Mesendoderm (in vitro differentiated cells): Measurements from ENCODE around the gene KRT1.
A peak's percentile ranks its signal among the peaks of the same experiment; 100 is the strongest.

ENCODE experiments used
- DNase-seq: peaks from one replicate; pipeline ENCODE4 v3.0.0; 2013
- H2AK5ac ChIP-seq: 2 replicates; pipeline ENCODE4 v1.6.1; 2013; ENCODE audit warnings: low read length, inconsistent platforms
- H2BK120ac ChIP-seq: 2 replicates; pipeline ENCODE4 v1.6.1; 2013; ENCODE audit warnings: low read depth, mild to moderate bottlenecking, low read length, moderate library complexity, mixed read lengths
- H2BK15ac ChIP-seq: replicated peaks from 2 replicates; pipeline ENCODE4 v1.6.1; 2013; ENCODE audit warnings: low read depth, mild to moderate bottlenecking, moderate library complexity
- H2BK5ac ChIP-seq: 2 replicates; pipeline ENCODE4 v1.6.1; 2013; ENCODE audit warnings: low read length, inconsistent platforms
- H3K18ac ChIP-seq: 2 replicates; pipeline ENCODE4 v1.6.1; 2013; ENCODE audit warnings: mild to moderate bottlenecking, low read length, mixed read lengths
- H3K23ac ChIP-seq: one replicate; pipeline ENCODE4 v1.6.1; 2013; ENCODE audit warnings: low read length
- H3K27ac ChIP-seq: 2 replicates; pipeline ENCODE4 v1.5.1; 2013; ENCODE audit warnings: low read depth, mild to moderate bottlenecking, inconsistent platforms, low read length, moderate library complexity
- H3K27me3 ChIP-seq: 2 replicates; pipeline ENCODE4 v1.6.1; 2013; ENCODE audit warnings: low read length, control low read depth, mild to moderate bottlenecking, inconsistent platforms; ENCODE audit not compliant: insufficient read depth, poor library complexity
- H3K36me3 ChIP-seq: 2 replicates; pipeline ENCODE4 v1.6.1; 2013; ENCODE audit warnings: low read length, inconsistent platforms; ENCODE audit not compliant: control insufficient read depth, insufficient read depth
- H3K4ac ChIP-seq: one replicate; pipeline ENCODE4 v1.6.1; 2013; ENCODE audit warnings: low read depth, mild to moderate bottlenecking, low read length, moderate library complexity
- H3K4me1 ChIP-seq: 2 replicates; pipeline ENCODE4 v1.6.1; 2013; ENCODE audit warnings: low read depth, low read length, inconsistent platforms; ENCODE audit not compliant: control insufficient read depth
- H3K4me2 ChIP-seq: 2 replicates; pipeline ENCODE4 v1.6.1; 2013; ENCODE audit warnings: low read length
- H3K4me3 ChIP-seq: 2 replicates; pipeline ENCODE4 v1.5.1; 2013; ENCODE audit warnings: mild to moderate bottlenecking, low read length
- H3K56ac ChIP-seq: one replicate; pipeline ENCODE4 v1.6.1; 2013; ENCODE audit warnings: low read length
- H3K79me1 ChIP-seq: 2 replicates; pipeline ENCODE4 v1.6.1; 2013; ENCODE audit warnings: low read length, inconsistent platforms
- H3K79me2 ChIP-seq: 2 replicates; pipeline ENCODE4 v1.6.1; 2013; ENCODE audit warnings: mild to moderate bottlenecking, low read length; ENCODE audit not compliant: control insufficient read depth, insufficient read depth
- H3K9ac ChIP-seq: 2 replicates; pipeline ENCODE4 v1.6.1; 2013; ENCODE audit warnings: low read length, inconsistent platforms
- H4K5ac ChIP-seq: one replicate; pipeline ENCODE4 v1.6.1; 2013; ENCODE audit warnings: low read length
- H4K8ac ChIP-seq: one replicate; pipeline ENCODE4 v1.6.1; 2013; ENCODE audit warnings: low read depth, mild to moderate bottlenecking, control low read depth, low read length, moderate library complexity
- WGBS: extraction: QIAGEN DNeasy Blood & Tissue Kit; methylation state at CpG from one replicate; pipeline ENCODE4 v1.1.7; 2013; ENCODE audit warnings: low lambda C conversion rate, missing lambda C conversion rate; ENCODE audit not compliant: insufficient coverage; ENCODE audit errors: extremely low coverage; 5-methylcytosine and 5-hydroxymethylcytosine counted together

The KRT1 gene

DNA sequence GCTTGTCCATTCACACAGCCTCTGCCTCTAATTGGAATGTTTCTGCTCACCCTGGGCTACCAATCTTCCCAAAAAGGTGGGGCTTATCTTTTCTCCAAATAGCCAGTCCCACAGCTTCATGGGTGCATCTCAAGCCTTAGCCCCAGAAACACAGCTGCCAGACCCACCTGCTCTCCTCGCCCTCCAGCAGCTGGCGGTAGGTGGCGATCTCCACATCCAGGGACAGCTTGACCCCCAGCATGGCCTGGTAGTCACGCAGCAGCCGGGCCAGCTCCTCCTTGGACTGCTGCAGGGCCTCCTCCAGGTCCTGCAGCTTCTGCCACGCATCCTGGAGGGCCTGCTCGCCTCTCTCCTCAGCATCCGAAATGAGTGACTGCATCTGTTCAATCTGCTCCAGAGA is 12.0 kb upstream of the KRT1 start:
- Histone ChIP-seq H3K27ac (no peak overlapping the region), H3K27me3 (no peaks in the 10 kb centered on the region), H3K4ac (no peak overlapping the region)

DNA sequence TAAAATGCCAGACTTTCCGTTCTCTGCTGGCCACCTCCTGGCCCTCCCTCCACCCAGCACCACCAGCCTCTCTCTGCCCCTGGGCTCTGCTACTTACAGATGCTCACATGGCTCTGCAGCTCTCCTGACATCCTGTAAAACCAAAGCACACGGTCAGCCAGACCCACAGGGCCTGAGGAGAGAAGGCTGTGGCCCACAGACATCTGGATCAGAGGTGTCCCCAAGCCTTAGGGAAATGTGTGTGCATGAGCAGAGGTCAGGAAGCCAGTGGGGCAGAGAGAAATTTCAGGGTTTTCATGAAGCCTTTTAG is 11.6 kb upstream of the KRT1 start:
- Histone ChIP-seq H3K27me3 (no peaks in the 10 kb centered on the region), H3K79me1 (no peaks in the 10 kb centered on the region), H3K18ac (no peak overlapping the region), H3K4ac (no peak overlapping the region), H3K4me3 (no peak overlapping the region), H3K4me1 (no peaks in the 10 kb centered on the region), H3K4me2 (no peak overlapping the region), H4K8ac (no peak overlapping the region), H3K56ac (no peak overlapping the region), H3K27ac (no peak overlapping the region), H3K79me2 (no peaks in the 10 kb centered on the region), H2BK5ac (no peak overlapping the region), H2BK120ac (no peak overlapping the region), H3K9ac (no peak overlapping the region), H2BK15ac (no peak overlapping the region), H4K5ac (no peak overlapping the region), H3K36me3 (no peaks in the 10 kb centered on the region), H2AK5ac (no peak overlapping the region), H3K23ac (no peak overlapping the region)
- DNase-seq: no peak
- WGBS: no CpG with 5 or more reads among the region's 2 CpGs

More for the DNA sequence above, 12.0 kb upstream of the KRT1 start:
- Histone ChIP-seq H3K56ac (no peak overlapping the region), H3K23ac (no peak overlapping the region), H3K4me3 (no peak overlapping the region), H2BK120ac (no peak overlapping the region), H3K9ac (no peak overlapping the region), H2BK15ac (no peak overlapping the region), H2AK5ac (no peak overlapping the region), H2BK5ac (no peak overlapping the region), H4K8ac (no peak overlapping the region), H3K4me2 (no peak overlapping the region), H3K36me3 (no peaks in the 10 kb centered on the region), H3K79me1 (no peaks in the 10 kb centered on the region), H3K4me1 (no peaks in the 10 kb centered on the region), H3K79me2 (no peaks in the 10 kb centered on the region), H4K5ac (no peak overlapping the region), H3K18ac (no peak overlapping the region)
- no CpG with 5 or more reads among the region's 8 CpGs for WGBS
- peak; percentile 60 for DNase-seq

DNA sequence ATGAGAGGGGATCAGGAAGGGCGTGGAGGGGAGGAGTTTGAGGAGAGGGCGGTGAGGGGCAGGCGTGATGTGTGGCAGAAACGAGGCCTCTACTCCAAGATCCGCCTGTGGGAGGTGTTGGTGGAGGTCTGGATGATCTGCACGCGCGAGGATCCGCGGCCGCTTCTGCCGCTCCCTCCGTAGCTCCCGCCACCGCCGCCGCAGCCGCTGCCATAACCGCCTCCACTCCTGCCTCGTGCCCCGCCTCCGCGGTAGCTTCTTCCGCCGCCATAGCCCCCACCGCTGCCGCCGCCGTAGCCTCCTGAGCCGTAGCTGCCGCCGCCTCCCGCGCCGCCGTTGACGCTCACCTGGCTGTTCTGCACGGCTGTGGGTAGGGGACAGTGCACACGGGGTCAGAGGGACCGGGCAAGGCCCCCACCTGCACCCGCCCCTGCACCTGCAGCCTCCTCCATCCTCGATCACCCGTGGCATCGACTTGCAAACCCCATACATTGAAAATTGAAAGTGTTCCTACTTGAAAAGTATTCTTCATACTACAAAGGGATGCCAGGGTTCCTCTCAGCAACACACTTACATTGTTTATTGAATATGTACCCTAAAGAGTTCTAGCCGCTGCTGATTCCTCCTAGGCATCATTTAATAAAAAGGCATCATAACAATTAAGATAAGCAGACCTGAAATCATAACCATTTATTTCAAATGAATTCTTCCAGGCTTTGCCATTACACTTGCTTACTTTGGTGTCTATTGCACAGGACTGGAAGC is 11.1 kb upstream of the KRT1 start:
- Histone ChIP-seq H3K4me3 (no peak overlapping the region), H3K23ac (no peak overlapping the region), H4K8ac (no peak overlapping the region), H3K9ac (peak overlapping the region; percentile 45), H3K79me2 (no peaks in the 10 kb centered on the region), H3K27ac (no peak overlapping the region), H3K4me2 (peak overlapping the region; percentile 39), H2BK5ac (no peak overlapping the region), H2BK120ac (no peak overlapping the region), H2AK5ac (no peak overlapping the region), H3K18ac (no peak overlapping the region), H3K79me1 (no peaks in the 10 kb centered on the region), H4K5ac (no peak overlapping the region), H3K36me3 (no peaks in the 10 kb centered on the region), H3K4me1 (no peaks in the 10 kb centered on the region), H2BK15ac (no peak overlapping the region), H3K27me3 (no peaks in the 10 kb centered on the region), H3K4ac (no peak overlapping the region), H3K56ac (peak overlapping the region; percentile 76)
- DNase-seq: no peak
- WGBS: no CpG with 5 or more reads among the region's 45 CpGs

DNA sequence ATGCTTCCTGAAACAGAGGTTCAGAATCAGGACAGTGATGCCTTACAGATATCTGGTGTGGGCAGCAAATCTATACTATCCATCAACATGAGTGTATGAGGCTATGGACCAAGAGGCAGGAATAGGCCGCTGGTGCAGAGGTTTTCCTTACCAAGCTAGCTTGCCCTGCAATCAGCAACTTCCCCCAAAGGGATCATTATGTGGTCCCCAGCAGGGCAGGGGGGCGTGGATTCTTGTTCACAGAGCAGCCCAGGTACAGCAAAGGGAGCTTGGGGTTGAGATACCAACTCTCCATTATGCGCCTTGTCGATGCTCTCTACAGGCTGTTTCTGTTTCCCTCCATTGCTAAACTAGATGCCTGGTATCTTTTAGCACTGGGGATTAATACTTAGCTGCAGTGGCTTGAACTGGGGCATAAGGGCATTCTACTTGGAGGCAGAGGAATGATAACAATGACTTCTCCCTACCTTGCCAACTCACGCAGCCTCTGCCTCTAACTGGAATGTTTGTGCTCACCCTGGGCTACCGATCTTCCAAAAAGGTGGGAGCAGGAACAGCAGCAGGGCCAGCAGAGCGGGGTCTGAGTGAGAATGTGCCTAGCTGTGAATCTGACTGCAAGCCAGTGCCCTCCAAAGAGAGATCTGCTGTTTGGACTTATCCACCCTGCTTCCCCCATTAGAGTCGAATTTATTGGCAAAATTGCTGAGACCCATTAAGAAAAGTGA is 10.3 kb upstream of the KRT1 start:
- H2BK5ac ChIP-seq: no peak overlapping the region
- no peak overlapping the region for H3K4me3 ChIP-seq
- no peak overlapping the region for H3K27ac ChIP-seq
- DNase-seq: no peak
- no peak overlapping the region for H2BK120ac ChIP-seq
- no peak overlapping the region for H3K4ac ChIP-seq
- no peaks in the 10 kb centered on the region for H3K36me3 ChIP-seq
- no peak overlapping the region for H2BK15ac ChIP-seq
- H3K9ac ChIP-seq: peak overlapping the region; percentile 45
- H3K79me1 ChIP-seq: no peaks in the 10 kb centered on the region
- no peaks in the 10 kb centered on the region for H3K79me2 ChIP-seq
- no peak overlapping the region for H4K5ac ChIP-seq
- H3K23ac ChIP-seq: no peak overlapping the region
- no peaks in the 10 kb centered on the region for H3K27me3 ChIP-seq
- H2AK5ac ChIP-seq: no peak overlapping the region
- peak overlapping the region; percentile 76 for H3K56ac ChIP-seq
- H3K4me2 ChIP-seq: peak overlapping the region; percentile 39
- H3K18ac ChIP-seq: no peak overlapping the region
- no peak overlapping the region for H4K8ac ChIP-seq
- no peaks in the 10 kb centered on the region for H3K4me1 ChIP-seq
- WGBS: no CpG with 5 or more reads among the region's 8 CpGs

DNA sequence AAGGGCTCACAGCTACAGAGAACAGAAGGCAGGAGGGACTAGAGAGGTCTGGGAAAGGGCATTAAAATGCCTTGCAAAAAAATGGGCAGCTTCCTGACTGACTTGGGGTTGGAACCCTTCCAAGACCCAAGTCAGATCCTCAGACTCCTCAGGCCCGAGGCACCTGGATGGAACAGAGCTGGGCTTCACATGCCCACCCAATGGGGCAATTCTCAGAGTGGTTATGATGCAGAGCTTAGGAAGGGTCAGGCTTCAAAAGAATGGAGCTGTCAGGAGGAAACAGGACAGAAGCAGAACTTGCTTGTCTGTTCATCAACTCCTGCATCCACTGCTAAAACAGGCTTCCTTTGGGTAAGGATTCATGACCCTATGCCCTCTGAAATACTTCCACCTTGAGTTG is 9.7 kb upstream of the KRT1 start:
- H3K27ac ChIP-seq: no peak overlapping the region
- H4K8ac ChIP-seq: no peak overlapping the region
- H3K18ac ChIP-seq: no peak overlapping the region
- H2BK120ac ChIP-seq: no peak overlapping the region
- no peak overlapping the region for H3K4ac ChIP-seq
- no CpG with 5 or more reads among the region's 1 CpG for WGBS
- no peaks in the 10 kb centered on the region for H3K36me3 ChIP-seq
- DNase-seq: no peak
- no peaks in the 10 kb centered on the region for H3K4me1 ChIP-seq
- H3K56ac ChIP-seq: no peak overlapping the region
- H2BK5ac ChIP-seq: no peak overlapping the region
- no peaks in the 10 kb centered on the region for H3K79me1 ChIP-seq
- no peak overlapping the region for H3K4me3 ChIP-seq
- H2BK15ac ChIP-seq: no peak overlapping the region
- H3K79me2 ChIP-seq: no peaks in the 10 kb centered on the region
- no peak overlapping the region for H3K4me2 ChIP-seq
- H3K23ac ChIP-seq: no peak overlapping the region
- H2AK5ac ChIP-seq: no peak overlapping the region
- H3K9ac ChIP-seq: no peak overlapping the region
- H3K27me3 ChIP-seq: no peaks in the 10 kb centered on the region
- no peak overlapping the region for H4K5ac ChIP-seq

DNA sequence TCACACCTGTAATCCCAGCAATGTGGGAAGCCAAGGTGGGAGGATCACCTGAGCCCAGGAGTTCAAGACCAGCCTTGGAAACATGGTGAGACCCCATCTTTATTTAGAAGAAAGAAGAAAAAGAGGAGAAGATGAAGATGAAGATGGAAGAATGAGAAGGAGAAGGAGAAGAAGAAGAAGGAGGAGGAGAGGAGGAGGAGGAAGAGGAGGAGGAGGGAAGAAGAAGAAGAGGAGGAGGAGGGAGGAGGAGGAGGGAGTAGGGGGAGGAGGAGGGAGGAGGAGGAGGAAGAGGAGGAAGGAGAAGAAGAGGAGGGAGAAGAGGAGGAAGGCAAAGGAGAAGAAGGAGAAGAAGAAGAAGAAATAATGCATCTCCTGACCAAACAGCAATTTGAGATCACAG is 9.0 kb upstream of the KRT1 start:
- no peaks in the 10 kb centered on the region for H3K36me3 ChIP-seq

More for the DNA sequence above, 9.0 kb upstream of the KRT1 start:
- H3K4ac ChIP-seq: no peak overlapping the region
- H3K18ac ChIP-seq: no peak overlapping the region
- H4K8ac ChIP-seq: no peak overlapping the region
- H2AK5ac ChIP-seq: no peak overlapping the region
- no peak overlapping the region for H3K23ac ChIP-seq
- no peaks in the 10 kb centered on the region for H3K27me3 ChIP-seq
- H3K9ac ChIP-seq: no peak overlapping the region
- no peak overlapping the region for H3K27ac ChIP-seq
- no peak overlapping the region for H2BK15ac ChIP-seq
- no peaks in the 10 kb centered on the region for H3K4me1 ChIP-seq
- H4K5ac ChIP-seq: no peak overlapping the region
- no peak overlapping the region for H3K56ac ChIP-seq
- DNase-seq: no peak
- H3K79me2 ChIP-seq: no peaks in the 10 kb centered on the region
- H3K4me3 ChIP-seq: no peak overlapping the region
- no peaks in the 10 kb centered on the region for H3K79me1 ChIP-seq
- no peak overlapping the region for H3K4me2 ChIP-seq
- H2BK5ac ChIP-seq: no peak overlapping the region
- H2BK120ac ChIP-seq: no peak overlapping the region
